Chondrocyte (in vitro differentiated cells): Measurements from ENCODE around the gene PLXDC2. TPM values are rescaled to one million over a fixed set of nuclear protein-coding genes. Genes with fewer than 3 reads are reported as not detected.
"Not testable (repeated sequence)": the region's sequence is repeated elsewhere in the genome, so short reads cannot be mapped to it uniquely, and the experiment has no call there.

Source experiments
- DNase-seq: peaks from one replicate; pipeline ENCODE4 v3.0.0; 2021; ENCODE audit warnings: mixed read lengths, low spot score
- H3K27ac Mint-ChIP-seq: one replicate; pipeline ENCODE4 v1.8.0; 2021; ENCODE audit warnings: mild to moderate bottlenecking, moderate library complexity, mixed read lengths; ENCODE audit not compliant: unreplicated experiment
- H3K27me3 Mint-ChIP-seq: 2 replicates; pipeline ENCODE4 v1.8.0; 2021; ENCODE audit warnings: low read depth, mixed read lengths
- H3K36me3 Mint-ChIP-seq: 2 replicates; pipeline ENCODE4 v1.8.0; 2021; ENCODE audit warnings: low read depth, mixed read lengths
- H3K4me1 Mint-ChIP-seq: 2 replicates; pipeline ENCODE4 v1.8.0; 2021; ENCODE audit warnings: low read depth, mild to moderate bottlenecking, mixed read lengths
- H3K4me3 Mint-ChIP-seq: one replicate; pipeline ENCODE4 v1.8.0; 2021; ENCODE audit warnings: mild to moderate bottlenecking, moderate library complexity, mixed read lengths; ENCODE audit not compliant: unreplicated experiment
- H3K9me3 Mint-ChIP-seq: 2 replicates; pipeline ENCODE4 v1.8.0; 2021; ENCODE audit warnings: low read depth, mixed read lengths
- total RNA-seq: library from RNA; stranded (reverse); gene quantifications from 3 replicates; pipeline ENCODE4 v1.2.1, GENCODE V29; 2021
- TF ChIP-seq, protein P1 (sequence below): fragments of 200-600 bp; sonication (generic); IDR thresholded peaks from 2 replicates; pipeline ENCODE4 v1.5.0; 2021; ENCODE audit warnings: antibody characterized with exemption, mild to moderate bottlenecking, moderate library complexity

Gene PLXDC2
- total RNA-seq, 1 donor from 2014 or later = 88.5 TPM

DNA sequence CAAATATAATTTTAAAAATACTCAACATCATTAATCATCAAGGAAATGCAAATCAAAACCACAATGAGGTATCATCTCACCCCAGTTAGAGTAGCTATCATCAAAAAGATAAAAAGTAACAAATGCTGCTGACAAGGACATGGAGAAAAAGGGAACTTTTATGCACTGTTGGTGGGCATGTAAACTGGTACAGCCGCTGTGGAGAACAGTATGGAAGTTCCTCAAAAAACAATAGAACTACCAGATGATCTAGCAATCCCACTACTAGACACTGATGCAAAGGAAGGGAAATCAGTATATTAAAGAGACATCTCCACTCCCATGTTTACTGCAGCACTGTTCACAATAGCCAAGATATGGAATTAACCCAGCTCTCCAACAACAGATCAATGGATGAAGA, 384.5 kb downstream of the PLXDC2 start:
- no peak for DNase-seq
- Mint-ChIP-seq H3K9me3 (no peaks in the 10 kb centered on the region), H3K4me1 (no peaks in the 10 kb centered on the region), H3K27me3 (no peaks in the 10 kb centered on the region), H3K4me3 (no peak overlapping the region), H3K36me3 (peaks cover 13% of the 10 kb centered on the region), H3K27ac (no peak overlapping the region)
- TF ChIP-seq, protein P1, sequence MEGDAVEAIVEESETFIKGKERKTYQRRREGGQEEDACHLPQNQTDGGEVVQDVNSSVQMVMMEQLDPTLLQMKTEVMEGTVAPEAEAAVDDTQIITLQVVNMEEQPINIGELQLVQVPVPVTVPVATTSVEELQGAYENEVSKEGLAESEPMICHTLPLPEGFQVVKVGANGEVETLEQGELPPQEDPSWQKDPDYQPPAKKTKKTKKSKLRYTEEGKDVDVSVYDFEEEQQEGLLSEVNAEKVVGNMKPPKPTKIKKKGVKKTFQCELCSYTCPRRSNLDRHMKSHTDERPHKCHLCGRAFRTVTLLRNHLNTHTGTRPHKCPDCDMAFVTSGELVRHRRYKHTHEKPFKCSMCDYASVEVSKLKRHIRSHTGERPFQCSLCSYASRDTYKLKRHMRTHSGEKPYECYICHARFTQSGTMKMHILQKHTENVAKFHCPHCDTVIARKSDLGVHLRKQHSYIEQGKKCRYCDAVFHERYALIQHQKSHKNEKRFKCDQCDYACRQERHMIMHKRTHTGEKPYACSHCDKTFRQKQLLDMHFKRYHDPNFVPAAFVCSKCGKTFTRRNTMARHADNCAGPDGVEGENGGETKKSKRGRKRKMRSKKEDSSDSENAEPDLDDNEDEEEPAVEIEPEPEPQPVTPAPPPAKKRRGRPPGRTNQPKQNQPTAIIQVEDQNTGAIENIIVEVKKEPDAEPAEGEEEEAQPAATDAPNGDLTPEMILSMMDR = no peak

DNA sequence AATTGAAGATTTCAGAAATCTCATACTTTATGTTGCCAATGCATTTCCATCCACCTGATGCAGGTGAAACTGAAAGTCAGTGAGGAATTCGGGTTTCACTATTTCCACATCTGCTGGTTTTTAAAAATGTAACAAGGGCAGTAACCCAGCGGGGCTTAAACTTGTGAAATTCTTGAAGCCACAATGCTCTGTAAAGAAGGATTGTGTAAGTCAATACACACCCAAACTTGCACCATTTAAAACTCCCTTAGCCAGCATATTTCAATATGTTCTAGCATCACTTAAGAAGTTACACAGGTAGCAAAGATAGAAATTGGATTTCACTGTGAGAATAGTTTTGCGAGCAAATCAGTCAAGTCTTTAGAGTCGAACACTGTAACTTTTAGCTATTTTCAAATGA, 386.1 kb downstream of the PLXDC2 start:
- no peak for DNase-seq
- no peaks in the 10 kb centered on the region for H3K27me3 Mint-ChIP-seq
- no peaks in the 10 kb centered on the region for H3K4me1 Mint-ChIP-seq
- H3K9me3 Mint-ChIP-seq = no peaks in the 10 kb centered on the region
- no peak overlapping the region for H3K4me3 Mint-ChIP-seq
- H3K36me3 Mint-ChIP-seq = peaks cover 12% of the 10 kb centered on the region
- H3K27ac Mint-ChIP-seq = no peak overlapping the region
- TF ChIP-seq, protein P1 = no peak

DNA sequence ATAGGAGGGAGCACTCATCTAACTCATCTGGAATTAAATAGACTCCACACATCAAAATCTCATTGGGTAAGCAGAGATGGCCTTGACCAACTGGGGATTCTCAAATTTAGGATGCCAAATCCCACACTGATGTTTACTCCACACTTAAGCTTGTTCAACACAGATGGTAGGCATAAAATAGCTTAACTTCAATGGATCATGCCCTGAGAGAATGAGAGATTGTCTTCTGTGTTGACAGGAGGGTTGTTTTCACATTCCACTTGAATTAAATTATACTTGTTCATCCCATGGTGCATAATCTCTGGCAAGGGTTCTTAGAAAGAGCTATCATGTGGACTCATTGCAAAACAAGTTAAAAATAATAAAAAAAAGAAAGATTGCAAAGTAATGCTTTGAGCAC, 391.4 kb downstream of the PLXDC2 start:
- peaks cover 12% of the 10 kb centered on the region for H3K36me3 Mint-ChIP-seq
- H3K4me1 Mint-ChIP-seq = no peaks in the 10 kb centered on the region
- H3K4me3 Mint-ChIP-seq = no peak overlapping the region
- no peaks in the 10 kb centered on the region for H3K27me3 Mint-ChIP-seq
- no peak for DNase-seq
- H3K27ac Mint-ChIP-seq = no peak overlapping the region
- H3K9me3 Mint-ChIP-seq = peaks cover 4% of the 10 kb centered on the region
- TF ChIP-seq, protein P1 = no peak

DNA sequence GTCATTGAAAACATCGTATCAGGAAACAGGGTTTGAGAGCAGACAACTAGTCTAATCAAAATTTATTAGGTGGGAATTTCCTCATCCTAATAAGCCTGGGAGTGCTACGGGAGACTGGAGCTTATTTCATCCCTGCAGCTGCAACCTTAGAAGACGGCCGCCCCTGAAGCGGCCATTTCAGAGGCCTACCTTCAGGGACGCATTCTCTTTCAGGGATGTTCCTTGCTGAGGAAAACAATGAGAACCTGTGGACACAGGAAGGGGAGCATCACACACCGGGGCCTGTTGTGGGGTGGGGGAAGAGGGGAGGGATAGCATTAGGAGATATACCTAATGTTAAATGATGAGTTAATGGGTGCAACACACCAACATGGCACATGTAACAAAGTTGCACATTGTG, 392.9 kb downstream of the PLXDC2 start:
- not testable (repeated sequence) for DNase-seq, H3K4me3 Mint-ChIP-seq, H3K4me1 Mint-ChIP-seq, H3K36me3 Mint-ChIP-seq, H3K9me3 Mint-ChIP-seq, H3K27me3 Mint-ChIP-seq, H3K27ac Mint-ChIP-seq

DNA sequence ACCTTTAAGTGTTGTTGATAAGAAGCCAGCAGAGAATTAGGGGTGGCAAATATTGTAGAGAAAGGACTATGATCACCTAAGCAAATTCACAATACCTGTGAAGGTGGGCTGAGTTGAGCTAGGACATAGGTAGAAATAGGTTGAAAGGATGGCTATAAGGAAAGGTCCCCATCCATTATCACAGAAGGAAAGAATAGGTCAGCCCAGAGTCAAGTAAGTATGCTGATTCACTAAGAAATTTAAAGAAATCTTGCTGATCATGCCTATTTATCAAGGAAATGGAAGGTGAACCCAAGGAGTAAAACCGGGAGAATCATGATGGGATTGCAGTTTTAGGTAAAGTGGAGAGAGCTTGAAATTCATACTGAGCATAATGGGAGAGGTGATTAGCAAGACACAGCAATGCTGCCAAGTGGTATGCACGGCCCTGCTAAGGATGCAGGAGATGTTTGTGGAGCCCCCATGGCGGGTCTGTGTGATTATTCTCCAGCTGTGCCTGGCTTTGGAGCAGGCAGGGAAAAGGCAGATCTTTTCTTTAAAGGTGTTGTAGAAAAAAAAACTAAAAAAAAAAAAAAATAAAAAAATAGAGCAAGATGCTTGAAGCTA, 399.4 kb downstream of the PLXDC2 start:
- Mint-ChIP-seq H3K4me1 (peaks cover 11% of the 10 kb centered on the region), H3K4me3 (no peak overlapping the region), H3K36me3 (peaks cover 13% of the 10 kb centered on the region), H3K27me3 (no peaks in the 10 kb centered on the region), H3K27ac (no peak overlapping the region), H3K9me3 (no peaks in the 10 kb centered on the region)
- DNase-seq = no peak
- TF ChIP-seq, protein P1 = no peak

DNA sequence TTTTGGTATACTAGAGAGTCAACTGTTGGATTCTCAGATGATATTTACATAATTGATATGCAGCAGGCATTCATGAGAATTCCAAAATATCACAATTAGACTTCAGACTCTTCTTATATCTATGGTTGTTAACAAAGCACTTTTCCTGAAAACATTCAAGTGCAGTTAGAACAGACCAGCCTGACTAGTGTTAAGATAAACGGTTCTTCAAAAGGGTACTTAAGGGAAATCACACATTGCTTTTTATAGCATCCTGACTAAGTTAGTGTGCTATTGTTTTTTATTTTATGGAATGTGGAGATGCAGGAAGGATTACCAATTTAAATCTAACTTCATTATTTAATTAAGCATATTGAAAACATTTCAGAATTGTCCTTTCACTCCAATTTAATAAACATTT, 405.1 kb downstream of the PLXDC2 start:
- no peak overlapping the region for H3K4me3 Mint-ChIP-seq
- no peak for DNase-seq
- no peak overlapping the region for H3K27ac Mint-ChIP-seq
- H3K4me1 Mint-ChIP-seq = peaks cover 8% of the 10 kb centered on the region
- TF ChIP-seq, protein P1 = no peak
- H3K27me3 Mint-ChIP-seq = no peaks in the 10 kb centered on the region
- peaks cover 11% of the 10 kb centered on the region for H3K36me3 Mint-ChIP-seq
- H3K9me3 Mint-ChIP-seq = no peaks in the 10 kb centered on the region
